GM12873 (cell line): ENCODE measurements around the gene UBQLN2.

ENCODE experiments used
- TF ChIP-seq, protein P1 (sequence below): IDR thresholded peaks from 2 replicates; pipeline ENCODE4 v1.5.1; 2012; ENCODE audit warnings: low read depth, mild to moderate bottlenecking, moderate library complexity, low read length, control low read depth; ENCODE audit not compliant: insufficient read depth; ENCODE audit errors: missing control alignments

The UBQLN2 gene

GRCh38 chrX:56563231-56564161 is at the start of gene UBQLN2:
Gene UBQLN2, plus strand, starts transcription at chrX:56563627. Its CDS starts 247 bp downstream, at chrX:56563874.
- TF ChIP-seq, protein P1, sequence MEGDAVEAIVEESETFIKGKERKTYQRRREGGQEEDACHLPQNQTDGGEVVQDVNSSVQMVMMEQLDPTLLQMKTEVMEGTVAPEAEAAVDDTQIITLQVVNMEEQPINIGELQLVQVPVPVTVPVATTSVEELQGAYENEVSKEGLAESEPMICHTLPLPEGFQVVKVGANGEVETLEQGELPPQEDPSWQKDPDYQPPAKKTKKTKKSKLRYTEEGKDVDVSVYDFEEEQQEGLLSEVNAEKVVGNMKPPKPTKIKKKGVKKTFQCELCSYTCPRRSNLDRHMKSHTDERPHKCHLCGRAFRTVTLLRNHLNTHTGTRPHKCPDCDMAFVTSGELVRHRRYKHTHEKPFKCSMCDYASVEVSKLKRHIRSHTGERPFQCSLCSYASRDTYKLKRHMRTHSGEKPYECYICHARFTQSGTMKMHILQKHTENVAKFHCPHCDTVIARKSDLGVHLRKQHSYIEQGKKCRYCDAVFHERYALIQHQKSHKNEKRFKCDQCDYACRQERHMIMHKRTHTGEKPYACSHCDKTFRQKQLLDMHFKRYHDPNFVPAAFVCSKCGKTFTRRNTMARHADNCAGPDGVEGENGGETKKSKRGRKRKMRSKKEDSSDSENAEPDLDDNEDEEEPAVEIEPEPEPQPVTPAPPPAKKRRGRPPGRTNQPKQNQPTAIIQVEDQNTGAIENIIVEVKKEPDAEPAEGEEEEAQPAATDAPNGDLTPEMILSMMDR, result peak; percentile 20

DNA sequence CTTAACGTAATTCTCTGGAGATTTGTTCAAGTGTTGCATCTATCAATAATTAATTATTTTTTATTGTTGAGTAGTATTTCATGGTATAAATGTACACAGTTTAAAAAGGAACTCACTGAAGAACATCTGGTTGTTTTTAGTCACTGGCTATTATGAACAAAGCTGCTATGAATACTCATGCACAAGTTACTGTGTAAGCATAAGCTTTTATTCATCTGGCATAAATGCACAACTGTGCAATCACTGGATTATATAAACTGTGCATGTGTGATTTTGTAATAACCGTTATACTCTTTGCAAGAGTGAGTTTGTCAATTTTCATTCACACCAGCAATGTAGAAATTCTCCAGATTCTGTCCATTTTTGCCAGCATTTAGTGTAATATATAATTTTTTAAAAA is 43.8 kb upstream of the UBQLN2 start:
- TF ChIP-seq, protein P1, result no peak

DNA sequence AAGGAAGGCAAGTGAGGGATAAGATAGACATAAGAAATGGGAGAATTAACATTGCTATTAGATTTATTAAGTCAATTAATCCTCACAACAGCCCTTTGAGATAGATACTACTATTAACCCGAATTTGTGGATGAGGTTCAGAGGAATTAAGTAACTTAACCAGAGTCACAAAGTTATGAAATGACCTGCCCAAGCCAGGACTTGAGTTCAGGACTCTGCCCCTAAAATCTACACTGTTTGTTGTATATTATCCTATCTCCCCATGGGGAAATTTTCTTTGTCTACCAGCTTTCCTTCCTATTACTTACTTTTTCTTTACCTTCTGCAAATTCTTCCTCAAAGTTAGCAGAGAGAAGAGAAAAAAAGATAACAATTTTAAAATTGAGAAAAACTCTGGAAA is 33.4 kb upstream of the UBQLN2 start:
- TF ChIP-seq, protein P1, result no peak

- TF ChIP-seq, protein P1, result no peak
These were observed 12.8 kb upstream of the UBQLN2 start for GRCh38 chrX:56550667-56551066.

DNA sequence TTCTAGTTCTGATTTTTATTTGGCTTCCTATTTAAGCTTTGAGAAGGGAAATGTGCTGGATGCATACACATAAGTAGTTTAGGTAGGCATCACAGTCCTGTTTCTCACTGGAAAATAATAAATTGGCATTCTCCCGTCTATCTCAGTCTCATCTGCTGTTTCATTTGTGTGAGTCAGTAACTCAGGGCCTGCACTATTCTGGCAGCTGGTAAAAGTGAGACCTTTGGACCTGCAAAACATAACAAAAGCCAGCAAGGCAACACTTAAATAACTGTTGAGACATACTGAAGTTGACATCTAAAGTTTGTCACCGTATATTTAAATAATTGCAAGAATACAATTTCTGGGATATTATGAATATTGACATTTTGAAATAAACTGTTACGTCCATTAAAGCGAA is 8.6 kb upstream of the UBQLN2 start:
- TF ChIP-seq, protein P1, result no peak

GRCh38 chrX:56557376-56557929 is 6.0 kb upstream of the UBQLN2 start:
- TF ChIP-seq, protein P1, result no peak

GRCh38 chrX:56564164-56564885 is 898 bp downstream of the UBQLN2 start:
- TF ChIP-seq, protein P1, result no peak
